Left lobe of liver (tissue), 2 donors: ENCODE results near the gene ELANE. TPM values are rescaled to one million over a fixed set of nuclear protein-coding genes. Genes with fewer than 3 reads are reported as not detected.
"Not testable (repeated sequence)": the region's sequence is repeated elsewhere in the genome, so short reads cannot be mapped to it uniquely, and the experiment has no call there.

ENCODE experiments used
- ATAC-seq: fragments of 200-7000 bp; cut with Tn5 transposase; one replicate; pipeline ENCODE4 v1.9.1; 2020; ENCODE audit warnings: mild to moderate bottlenecking, moderate library complexity
- DNase-seq: peaks from one replicate; pipeline ENCODE4 v3.0.0-alpha.2; 2020; ENCODE audit warnings: low spot score
- total RNA-seq: library from RNA; stranded (reverse); gene quantifications from one replicate; pipeline ENCODE4 v1.2.1, GENCODE V29; 2021
- donor health status: DM: no; HTN: no; CAD: no; lungs with moderate emphysema.
- donor health status: DM: no; HTN: yes; CAD: no.

The ELANE gene
- total RNA-seq, 1 donor from 2014 or later, result 0.58 TPM

GRCh38 chr19:835210-835810 is 16.8 kb upstream of the ELANE start:
- ATAC-seq, result peak; percentile 42

GRCh38 chr19:840519-841206 is 11.4 kb upstream of the ELANE start, which contains the start of gene PRTN3:
TSS of gene PRTN3 (plus strand) at chr19:840999. CDS start at chr19:841009, 10 bp downstream.
- ATAC-seq (no peak), DNase-seq (no peak)

More at GRCh38 chr19:835210-835810, 16.8 kb upstream of the ELANE start:
- no peak for DNase-seq

- not testable (repeated sequence) for ATAC-seq
Observed at GRCh38 chr19:842802-843179, 9.3 kb upstream of the ELANE start.

GRCh38 chr19:843180-843835 is 8.8 kb upstream of the ELANE start:
- no peak for DNase-seq

More at GRCh38 chr19:842802-843179, 9.3 kb upstream of the ELANE start:
- DNase-seq, result not testable (repeated sequence)

DNA sequence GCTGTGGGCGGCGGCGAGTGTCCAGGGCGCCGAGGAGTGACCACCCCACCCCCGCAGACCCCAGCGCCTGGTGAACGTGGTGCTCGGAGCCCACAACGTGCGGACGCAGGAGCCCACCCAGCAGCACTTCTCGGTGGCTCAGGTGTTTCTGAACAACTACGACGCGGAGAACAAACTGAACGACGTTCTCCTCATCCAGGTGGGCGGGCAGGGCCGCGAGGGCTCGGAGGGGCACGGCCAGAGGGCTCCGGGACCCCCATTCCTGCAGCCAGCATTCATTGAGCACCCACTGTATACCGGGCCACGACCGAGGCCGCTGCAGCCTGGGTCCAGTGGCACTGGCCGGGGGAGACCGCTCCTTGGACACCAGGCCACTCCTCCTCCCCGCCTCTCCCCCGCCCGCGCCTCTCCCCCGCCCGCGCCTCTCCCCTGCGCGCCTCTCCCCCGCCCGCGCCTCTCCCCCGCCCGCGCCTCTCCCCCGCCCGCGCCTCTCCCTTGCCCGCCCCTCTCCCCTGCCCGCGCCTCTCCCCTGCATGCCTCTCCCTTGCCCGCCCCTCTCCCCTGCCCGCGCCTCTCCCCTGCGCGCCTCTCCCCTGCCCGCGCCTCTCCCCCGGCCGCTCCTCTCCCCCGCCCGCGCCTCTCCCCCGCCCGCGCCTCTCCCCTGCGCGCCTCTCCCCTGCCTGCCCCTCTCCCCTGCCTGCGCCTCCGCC is 8.1 kb upstream of the ELANE start:
- ATAC-seq, result peak; percentile 16
- no peak for DNase-seq

More at GRCh38 chr19:843180-843835, 8.8 kb upstream of the ELANE start:
- ATAC-seq, result peak; percentile 67

DNA sequence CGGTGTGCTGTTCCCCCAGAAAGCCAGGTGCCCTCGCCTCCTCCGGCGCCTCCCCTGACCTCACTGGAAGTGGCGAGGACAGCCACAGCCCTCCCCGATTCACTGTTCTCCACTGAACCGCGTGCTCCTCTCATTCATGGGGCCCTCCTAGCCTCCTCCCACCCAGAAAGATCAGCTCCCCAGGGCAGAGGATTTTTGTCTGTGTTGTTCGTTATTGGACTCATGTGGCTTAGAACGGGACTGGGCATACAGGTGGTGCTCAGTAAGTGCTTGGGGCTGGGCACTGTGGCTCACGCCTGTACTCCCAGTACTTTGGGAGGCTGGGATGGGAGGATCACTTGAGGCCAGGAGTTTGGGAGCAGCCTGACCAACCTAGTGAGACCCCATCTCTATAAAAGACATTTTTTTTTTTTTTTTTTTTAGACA is 7.5 kb upstream of the ELANE start:
- ATAC-seq, result no peak
- no peak for DNase-seq

DNA sequence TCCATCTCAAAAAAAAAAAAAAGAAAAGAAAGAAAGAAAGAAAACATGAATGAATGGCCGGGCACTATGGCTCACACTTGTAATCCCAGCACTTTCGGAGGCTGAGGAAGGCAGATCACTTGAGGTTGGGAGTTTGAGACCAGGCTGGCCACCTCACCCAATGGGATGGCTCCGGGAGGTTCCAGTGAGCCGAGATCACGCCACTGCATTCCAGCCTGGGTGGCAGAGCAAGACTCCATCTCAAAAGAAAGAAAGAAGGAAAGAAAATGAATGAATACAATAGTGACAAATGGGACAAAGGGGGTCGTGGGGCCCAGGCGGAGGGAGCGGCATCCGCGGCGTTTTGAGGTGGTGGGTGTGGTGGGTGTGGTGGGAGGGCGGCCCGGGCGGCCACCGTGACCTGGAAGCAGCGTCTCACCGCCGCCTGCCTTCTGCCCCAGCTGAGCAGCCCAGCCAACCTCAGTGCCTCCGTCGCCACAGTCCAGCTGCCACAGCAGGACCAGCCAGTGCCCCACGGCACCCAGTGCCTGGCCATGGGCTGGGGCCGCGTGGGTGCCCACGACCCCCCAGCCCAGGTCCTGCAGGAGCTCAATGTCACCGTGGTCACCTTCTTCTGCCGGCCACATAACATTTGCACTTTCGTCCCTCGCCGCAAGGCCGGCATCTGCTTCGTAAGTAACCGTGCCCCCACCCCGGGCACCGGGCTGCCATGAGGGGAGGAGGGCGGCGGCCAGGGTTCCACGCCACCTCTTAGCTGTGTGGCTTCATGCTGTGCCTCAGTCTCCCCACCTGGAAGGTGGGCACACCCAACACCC is 6.2 kb upstream of the ELANE start:
- DNase-seq (no peak), ATAC-seq (no peak)

GRCh38 chr19:848386-848921 is 3.6 kb upstream of the ELANE start:
- ATAC-seq, result no peak
- no peak for DNase-seq

GRCh38 chr19:849195-849594 is 2.9 kb upstream of the ELANE start:
- not testable (repeated sequence) for DNase-seq, ATAC-seq

DNA sequence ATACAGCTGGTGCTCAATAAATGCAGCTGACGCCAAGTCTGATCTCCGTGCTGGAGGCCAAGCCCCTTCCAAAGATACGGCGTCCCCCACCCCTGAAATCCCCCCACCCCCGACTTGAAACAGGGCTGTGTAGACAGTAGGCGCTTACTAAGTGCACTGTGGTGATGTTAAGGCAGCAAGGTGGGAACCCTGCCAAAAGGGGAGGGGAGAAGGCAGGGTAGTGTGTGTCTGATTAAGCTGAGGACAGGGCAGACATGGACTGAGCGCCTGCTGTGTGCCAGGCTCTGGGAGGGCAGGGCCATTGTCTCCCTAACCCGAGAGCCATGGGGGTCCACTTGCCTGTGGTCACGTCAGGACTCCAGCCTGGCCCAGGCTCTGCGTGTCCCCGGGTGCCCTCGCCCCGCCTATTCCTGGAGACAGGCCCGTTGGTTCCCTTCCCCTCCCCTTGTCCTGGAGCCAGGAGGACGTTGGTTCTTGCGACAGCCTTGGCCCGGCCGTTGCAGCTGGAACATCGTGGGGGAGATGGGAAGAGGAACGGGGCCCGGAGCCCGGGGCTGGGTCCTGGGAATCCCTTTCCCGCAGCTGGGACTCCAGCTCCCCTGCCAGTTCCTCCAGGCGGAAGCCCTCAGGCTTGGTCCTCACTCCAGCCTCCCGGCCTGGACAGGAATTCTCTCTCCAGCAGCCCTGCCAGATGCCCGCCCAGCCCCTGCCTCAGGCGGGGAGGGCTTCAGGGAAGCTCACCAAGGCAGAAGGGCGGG is 1.7 kb upstream of the ELANE start:
- peak; percentile 91 for DNase-seq
- peak; percentile 97 for ATAC-seq

- DNase-seq (peak; percentile 49), ATAC-seq (no peak)
Observed at GRCh38 chr19:850979-851335, 1.1 kb upstream of the ELANE start.

GRCh38 chr19:853014-853585 is 997 bp downstream of the ELANE start:
- DNase-seq (no peak), ATAC-seq (no peak)

GRCh38 chr19:853614-854220 is 1.6 kb downstream of the ELANE start:
- DNase-seq, ATAC-seq: not testable (repeated sequence)

DNA sequence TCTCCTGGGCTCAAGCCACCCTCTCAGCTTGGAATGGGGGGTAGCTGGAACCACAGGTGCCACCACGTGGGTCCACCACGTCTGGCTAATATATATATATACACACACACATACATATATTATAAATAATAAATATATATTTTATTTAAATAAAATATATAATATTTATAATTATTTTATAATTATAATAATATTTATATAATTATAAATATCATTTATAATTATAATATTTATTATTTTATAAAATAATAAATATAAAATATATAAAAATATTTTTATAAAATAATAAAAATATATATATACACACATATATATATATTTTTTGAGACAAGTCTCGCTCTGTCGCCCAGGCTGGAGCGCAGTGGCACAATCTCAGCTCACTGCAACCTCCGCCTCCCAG is 2.4 kb downstream of the ELANE start:
- no peak for DNase-seq
- ATAC-seq, result no peak

DNA sequence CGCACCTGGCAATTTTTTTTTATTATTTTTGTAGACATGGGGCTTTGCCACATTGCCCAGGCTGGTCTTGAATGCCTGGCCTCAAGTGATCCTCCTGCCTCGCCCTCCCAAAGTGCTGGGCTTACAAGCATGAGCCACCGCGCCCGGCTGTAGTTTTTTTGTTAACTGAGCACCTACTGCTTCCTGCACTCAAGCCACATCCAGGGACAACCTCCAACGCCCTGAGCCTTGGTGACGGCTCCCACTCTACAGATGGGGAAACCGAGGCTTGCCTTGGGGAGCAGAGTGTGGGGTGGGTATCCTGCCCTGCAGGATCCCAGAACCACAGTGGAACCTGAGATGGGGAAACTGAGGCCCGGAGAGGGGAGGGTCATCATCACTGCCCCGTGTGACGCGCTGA is 3.0 kb downstream of the ELANE start:
- no peak for ATAC-seq

DNA sequence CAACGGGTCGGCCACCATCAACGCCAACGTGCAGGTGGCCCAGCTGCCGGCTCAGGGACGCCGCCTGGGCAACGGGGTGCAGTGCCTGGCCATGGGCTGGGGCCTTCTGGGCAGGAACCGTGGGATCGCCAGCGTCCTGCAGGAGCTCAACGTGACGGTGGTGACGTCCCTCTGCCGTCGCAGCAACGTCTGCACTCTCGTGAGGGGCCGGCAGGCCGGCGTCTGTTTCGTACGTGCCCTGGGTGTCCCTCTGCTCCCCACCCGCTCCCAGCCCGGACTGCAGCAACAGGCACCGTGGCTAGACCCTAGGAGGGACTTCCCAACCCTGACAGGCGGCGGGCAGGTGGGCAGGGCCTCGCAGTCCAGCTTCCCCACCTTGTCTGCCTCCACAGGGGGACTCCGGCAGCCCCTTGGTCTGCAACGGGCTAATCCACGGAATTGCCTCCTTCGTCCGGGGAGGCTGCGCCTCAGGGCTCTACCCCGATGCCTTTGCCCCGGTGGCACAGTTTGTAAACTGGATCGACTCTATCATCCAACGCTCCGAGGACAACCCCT is 3.5 kb downstream of the ELANE start:
- DNase-seq, result no peak

More for the DNA sequence above, 3.0 kb downstream of the ELANE start:
- no peak for DNase-seq

GRCh38 chr19:858284-858683 is 6.2 kb downstream of the ELANE start:
- ATAC-seq (no peak), DNase-seq (no peak)

More for the DNA sequence above, 3.5 kb downstream of the ELANE start:
- no peak for ATAC-seq
